Measurements from ENCODE around the gene SLC4A5.
"Not testable (repeated sequence)": the region's sequence is repeated elsewhere in the genome, so short reads cannot be mapped to it uniquely, and the experiment has no call there.

The SLC4A5 gene

DNA sequence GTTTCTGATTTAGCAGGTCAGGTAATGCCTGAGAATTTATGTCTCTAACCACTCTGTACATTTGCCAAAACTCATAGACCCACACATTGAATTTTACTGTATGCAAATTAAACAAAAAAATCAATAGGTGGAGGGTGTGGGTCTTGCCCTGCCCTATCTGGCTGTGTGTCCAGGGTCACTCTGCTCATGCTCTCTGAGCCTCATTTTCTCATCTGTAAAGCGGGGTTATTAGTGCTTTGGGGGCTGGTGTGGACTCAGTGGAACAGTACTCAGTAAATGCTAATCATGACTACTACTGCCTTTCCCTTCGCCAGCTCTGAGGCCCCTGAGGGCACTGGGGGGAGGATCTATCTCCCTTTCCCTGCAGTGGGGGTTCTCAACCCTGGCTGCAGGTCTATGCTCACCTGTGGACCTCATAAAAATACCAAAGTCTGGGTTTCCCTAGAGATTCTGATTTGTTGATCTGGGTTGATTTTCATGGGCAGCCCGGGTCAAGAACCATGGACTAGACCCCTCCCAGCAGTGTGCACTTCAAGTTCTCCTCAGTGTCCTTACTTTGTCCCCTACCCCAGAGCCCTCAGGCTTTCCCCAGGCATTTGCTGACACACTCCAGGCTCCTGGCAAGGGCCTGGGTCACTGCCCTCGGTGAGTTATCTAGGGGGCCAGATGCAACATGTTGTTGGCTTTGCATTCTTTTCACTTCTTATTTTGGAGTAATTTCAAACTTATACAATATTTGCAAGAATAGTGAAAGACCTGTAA lies 117.3 kb downstream of the SLC4A5 start:
- no peaks in the 10 kb centered on the region for H3K27me3 ChIP-seq (ENCODE audit: control insufficient read depth, insufficient read depth, low read length)
- H3K4me3 ChIP-seq (ENCODE audit: low read depth, low read length), result no peak overlapping the region
- H3K9me3 ChIP-seq (ENCODE audit: control insufficient read depth, insufficient read depth, low read length), result no peaks in the 10 kb centered on the region
- H3K36me3 ChIP-seq (ENCODE audit: control insufficient read depth, insufficient read depth, low read length), result no peaks in the 10 kb centered on the region
- H3K9ac ChIP-seq (ENCODE audit: low read depth, low read length), result no peak overlapping the region
- no peaks in the 10 kb centered on the region for H3K4me1 ChIP-seq (ENCODE audit: control insufficient read depth, insufficient read depth, low read length)

DNA sequence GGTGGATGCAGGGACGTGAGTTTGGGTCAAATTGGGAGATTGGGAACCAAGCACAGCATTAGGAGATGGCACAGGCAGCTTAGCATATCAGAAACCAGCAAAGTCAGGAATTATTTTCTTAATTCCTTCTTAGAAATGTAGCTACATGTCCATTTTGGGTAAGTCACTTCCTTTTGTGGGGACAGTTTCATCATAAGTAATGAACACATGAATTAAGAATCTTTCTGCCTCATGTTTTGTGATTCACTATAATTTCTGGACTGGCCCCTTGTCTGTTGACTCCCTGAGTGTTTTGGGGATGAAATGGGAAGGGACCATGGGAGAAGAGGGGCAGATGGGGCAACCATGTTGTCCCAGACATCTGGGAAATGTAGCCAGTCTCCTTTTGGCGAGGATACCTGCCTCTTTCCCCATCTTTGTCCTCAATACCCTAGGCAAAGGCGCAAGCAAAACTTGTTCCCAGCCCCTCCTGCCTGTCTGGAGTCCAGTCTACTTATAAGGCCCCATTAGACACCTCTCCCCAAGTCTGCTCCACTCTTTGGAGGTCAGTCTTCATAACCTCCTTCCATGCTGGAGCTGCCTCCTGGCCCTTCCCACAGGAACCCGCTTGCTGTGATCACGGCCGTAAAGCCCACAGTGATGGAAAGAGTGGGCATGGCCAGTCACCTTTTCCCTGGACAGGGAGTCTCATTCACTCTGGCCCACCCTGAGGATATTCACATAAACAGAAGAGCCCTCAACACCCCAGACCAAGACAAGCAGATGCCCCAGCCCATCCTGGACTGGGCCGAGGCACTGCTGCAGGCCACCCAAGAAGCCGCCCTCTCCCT lies 119.1 kb downstream of the SLC4A5 start:
- Histone ChIP-seq H3K27me3 (ENCODE audit: control insufficient read depth, insufficient read depth, low read length) (no peaks in the 10 kb centered on the region), H3K36me3 (ENCODE audit: control insufficient read depth, insufficient read depth, low read length) (peaks cover 5% of the 10 kb centered on the region), H3K9me3 (ENCODE audit: control insufficient read depth, insufficient read depth, low read length) (no peaks in the 10 kb centered on the region), H3K9ac (ENCODE audit: low read depth, low read length) (no peak overlapping the region), H3K4me1 (ENCODE audit: control insufficient read depth, insufficient read depth, low read length) (no peaks in the 10 kb centered on the region), H3K4me3 (ENCODE audit: low read depth, low read length) (no peak overlapping the region)

DNA sequence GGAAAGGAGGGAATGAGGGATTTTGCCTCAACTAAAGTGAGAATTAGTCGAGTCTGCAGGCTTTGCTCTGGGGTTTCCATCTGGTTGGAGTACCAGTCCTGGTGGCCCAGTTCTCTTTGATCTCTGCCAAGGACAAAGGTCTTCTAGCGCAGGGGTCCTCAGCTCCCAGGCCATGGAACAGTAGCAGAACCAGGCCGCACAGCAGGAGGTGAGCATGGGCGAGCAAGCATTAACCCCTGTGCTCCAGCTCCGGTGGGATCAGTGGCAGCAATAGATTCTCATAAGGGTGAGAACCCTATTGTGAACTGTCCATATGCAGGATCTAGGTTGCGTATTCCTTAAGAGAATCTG lies 120.9 kb downstream of the SLC4A5 start:
- H3K36me3 ChIP-seq (ENCODE audit: control insufficient read depth, insufficient read depth, low read length), result peaks cover 14% of the 10 kb centered on the region
- no peak overlapping the region for H3K9ac ChIP-seq (ENCODE audit: low read depth, low read length)
- H3K9me3 ChIP-seq (ENCODE audit: control insufficient read depth, insufficient read depth, low read length), result no peaks in the 10 kb centered on the region
- H3K4me1 ChIP-seq (ENCODE audit: control insufficient read depth, insufficient read depth, low read length), result no peaks in the 10 kb centered on the region
- no peaks in the 10 kb centered on the region for H3K27me3 ChIP-seq (ENCODE audit: control insufficient read depth, insufficient read depth, low read length)
- H3K4me3 ChIP-seq (ENCODE audit: low read depth, low read length), result no peak overlapping the region

DNA sequence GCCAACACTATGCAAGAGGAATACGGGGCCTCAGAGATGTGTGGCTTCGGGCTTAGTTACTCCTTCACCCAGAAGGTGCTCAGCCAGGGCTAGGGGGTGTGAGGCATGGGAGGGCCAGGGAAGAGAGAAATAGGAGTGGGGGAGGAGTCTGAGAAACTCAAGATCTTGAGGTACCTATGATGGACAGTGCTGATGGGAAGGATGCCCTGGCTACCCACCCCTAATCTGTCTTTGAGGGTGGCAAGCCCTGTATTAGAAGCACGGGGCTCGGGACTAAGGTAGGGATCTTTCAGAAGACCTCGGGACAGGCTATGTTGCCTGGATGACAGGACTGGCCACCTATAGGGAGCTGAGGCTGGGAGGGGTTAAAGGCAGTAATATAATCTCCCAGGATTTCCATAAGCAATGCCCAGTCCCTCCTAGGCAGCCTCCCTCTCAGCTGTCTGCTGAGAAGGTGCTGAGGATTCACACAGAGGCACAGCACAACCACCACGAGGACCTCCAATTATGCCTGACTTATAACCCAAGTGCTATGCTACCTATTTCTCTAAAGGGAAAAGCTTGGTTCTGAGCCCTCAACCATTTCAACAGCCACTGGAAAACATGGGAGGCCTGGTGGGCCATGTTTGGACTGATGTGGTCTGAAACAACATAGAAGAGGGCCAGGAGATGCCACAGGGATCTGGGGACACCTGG lies 121.5 kb downstream of the SLC4A5 start:
- Histone ChIP-seq H3K9me3 (ENCODE audit: control insufficient read depth, insufficient read depth, low read length) (no peaks in the 10 kb centered on the region), H3K4me1 (ENCODE audit: control insufficient read depth, insufficient read depth, low read length) (no peaks in the 10 kb centered on the region), H3K27me3 (ENCODE audit: control insufficient read depth, insufficient read depth, low read length) (no peaks in the 10 kb centered on the region), H3K36me3 (ENCODE audit: control insufficient read depth, insufficient read depth, low read length) (peaks cover 17% of the 10 kb centered on the region), H3K4me3 (ENCODE audit: low read depth, low read length) (no peak overlapping the region), H3K9ac (ENCODE audit: low read depth, low read length) (no peak overlapping the region)

DNA sequence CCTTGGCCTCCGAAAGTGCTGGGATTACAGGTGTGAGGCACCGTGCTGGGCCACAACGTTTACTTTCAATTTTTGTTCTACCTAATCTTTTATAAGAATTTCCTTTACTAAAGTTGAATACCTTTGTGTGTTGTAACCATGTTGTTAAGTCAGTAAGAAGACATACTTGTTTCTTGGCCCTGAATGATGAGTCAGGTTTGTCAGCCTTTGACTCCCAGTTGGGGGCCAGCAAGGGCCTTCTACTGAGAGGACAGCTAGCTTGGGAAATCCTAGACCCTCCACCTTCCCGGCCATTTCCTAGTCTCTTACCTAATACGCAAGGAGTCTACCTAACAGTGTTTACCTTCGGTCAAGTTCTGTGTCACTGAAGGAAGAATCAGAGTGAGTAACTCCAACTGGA lies 122.1 kb downstream of the SLC4A5 start:
- H3K9me3 ChIP-seq (ENCODE audit: control insufficient read depth, insufficient read depth, low read length), result no peaks in the 10 kb centered on the region
- no peak overlapping the region for H3K4me3 ChIP-seq (ENCODE audit: low read depth, low read length)
- H3K27me3 ChIP-seq (ENCODE audit: control insufficient read depth, insufficient read depth, low read length), result no peaks in the 10 kb centered on the region
- no peaks in the 10 kb centered on the region for H3K4me1 ChIP-seq (ENCODE audit: control insufficient read depth, insufficient read depth, low read length)
- H3K9ac ChIP-seq (ENCODE audit: low read depth, low read length), result no peak overlapping the region
- peaks cover 20% of the 10 kb centered on the region for H3K36me3 ChIP-seq (ENCODE audit: control insufficient read depth, insufficient read depth, low read length)

DNA sequence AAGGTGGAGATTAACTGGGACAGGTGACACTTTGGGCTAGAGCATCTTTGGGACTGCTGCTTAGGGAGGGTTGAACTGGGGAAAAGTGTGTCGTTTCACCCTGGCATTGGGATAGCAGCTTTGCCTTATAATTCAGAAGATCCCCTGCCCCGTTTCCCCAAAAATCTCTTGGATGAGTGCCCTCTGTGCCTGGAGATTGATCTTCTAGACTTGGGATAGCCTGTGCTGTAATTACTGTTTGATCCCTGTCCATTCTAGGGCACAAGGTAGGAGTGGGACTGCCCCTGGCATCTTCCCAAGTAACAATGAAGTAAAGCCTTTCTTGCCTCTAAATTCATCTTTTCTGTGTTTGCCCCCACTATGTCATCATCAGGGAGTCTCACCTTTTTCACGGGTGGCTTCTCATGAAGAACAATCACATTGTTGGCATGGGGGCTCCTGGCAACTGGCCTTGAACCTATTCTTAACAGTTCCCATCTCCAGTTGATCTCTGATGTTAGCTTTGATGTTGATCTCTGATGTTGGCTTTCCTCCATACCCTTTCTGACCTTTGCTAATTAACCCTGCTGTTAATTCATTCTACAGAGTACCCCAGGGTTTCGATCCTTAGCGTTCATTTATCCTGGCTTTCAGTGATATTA lies 123.2 kb downstream of the SLC4A5 start:
- Histone ChIP-seq H3K4me1 (ENCODE audit: control insufficient read depth, insufficient read depth, low read length) (no peaks in the 10 kb centered on the region), H3K27me3 (ENCODE audit: control insufficient read depth, insufficient read depth, low read length) (no peaks in the 10 kb centered on the region), H3K36me3 (ENCODE audit: control insufficient read depth, insufficient read depth, low read length) (peaks cover 23% of the 10 kb centered on the region), H3K4me3 (ENCODE audit: low read depth, low read length) (no peak overlapping the region), H3K9ac (ENCODE audit: low read depth, low read length) (no peak overlapping the region), H3K9me3 (ENCODE audit: control insufficient read depth, insufficient read depth, low read length) (no peaks in the 10 kb centered on the region)

DNA sequence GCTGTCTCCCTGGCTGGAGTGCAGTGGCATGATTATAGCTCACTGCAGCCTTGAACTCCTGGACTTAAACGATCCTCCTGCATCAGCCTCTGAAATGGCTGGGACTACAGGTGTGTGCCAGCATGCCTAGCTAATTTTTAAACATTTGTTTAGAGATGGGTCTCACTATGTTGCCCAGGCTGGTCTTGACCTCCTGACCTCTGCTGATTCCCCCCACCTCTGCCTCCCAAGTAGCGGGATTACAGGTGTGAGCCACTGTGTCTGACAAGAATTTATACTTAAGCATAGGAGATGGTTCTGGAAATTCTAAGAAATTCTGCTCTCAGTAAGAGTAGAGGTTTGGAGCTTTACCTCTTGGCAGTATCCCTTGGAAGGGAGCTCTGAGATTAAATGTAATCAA lies 126.6 kb downstream of the SLC4A5 start:
- Histone ChIP-seq H3K27me3 (ENCODE audit: control insufficient read depth, insufficient read depth, low read length) (no peaks in the 10 kb centered on the region), H3K4me3 (ENCODE audit: low read depth, low read length) (no peak overlapping the region), H3K4me1 (ENCODE audit: control insufficient read depth, insufficient read depth, low read length) (no peaks in the 10 kb centered on the region), H3K9me3 (ENCODE audit: control insufficient read depth, insufficient read depth, low read length) (no peaks in the 10 kb centered on the region), H3K9ac (ENCODE audit: low read depth, low read length) (no peak overlapping the region), H3K36me3 (ENCODE audit: control insufficient read depth, insufficient read depth, low read length) (peaks cover 37% of the 10 kb centered on the region)

DNA sequence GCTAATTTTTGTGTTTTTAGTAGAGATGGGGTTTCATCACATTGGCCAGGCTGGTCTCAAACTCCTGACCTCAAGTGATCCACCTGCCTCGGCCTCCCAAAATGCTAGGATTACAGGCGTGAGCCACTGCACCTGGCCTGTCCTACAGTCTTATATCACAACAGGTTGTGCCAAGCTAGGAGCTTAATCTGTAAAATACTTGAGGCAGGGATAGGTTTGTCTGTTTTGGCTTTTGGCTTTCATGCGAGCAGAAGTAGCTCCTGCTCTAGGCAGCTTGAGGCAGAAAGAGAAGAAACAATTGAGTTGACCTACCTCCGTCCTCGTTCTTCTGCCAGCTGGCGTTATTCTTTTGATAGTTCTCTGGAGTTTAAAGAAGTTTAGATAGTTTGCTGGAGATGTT lies 127.4 kb downstream of the SLC4A5 start:
- H3K27me3 ChIP-seq (ENCODE audit: control insufficient read depth, insufficient read depth, low read length); H3K9me3 ChIP-seq (ENCODE audit: control insufficient read depth, insufficient read depth, low read length); H3K9ac ChIP-seq (ENCODE audit: low read depth, low read length); H3K4me1 ChIP-seq (ENCODE audit: control insufficient read depth, insufficient read depth, low read length); H3K4me3 ChIP-seq (ENCODE audit: low read depth, low read length): not testable (repeated sequence)
- peaks cover 37% of the 10 kb centered on the region for H3K36me3 ChIP-seq (ENCODE audit: control insufficient read depth, insufficient read depth, low read length)

DNA sequence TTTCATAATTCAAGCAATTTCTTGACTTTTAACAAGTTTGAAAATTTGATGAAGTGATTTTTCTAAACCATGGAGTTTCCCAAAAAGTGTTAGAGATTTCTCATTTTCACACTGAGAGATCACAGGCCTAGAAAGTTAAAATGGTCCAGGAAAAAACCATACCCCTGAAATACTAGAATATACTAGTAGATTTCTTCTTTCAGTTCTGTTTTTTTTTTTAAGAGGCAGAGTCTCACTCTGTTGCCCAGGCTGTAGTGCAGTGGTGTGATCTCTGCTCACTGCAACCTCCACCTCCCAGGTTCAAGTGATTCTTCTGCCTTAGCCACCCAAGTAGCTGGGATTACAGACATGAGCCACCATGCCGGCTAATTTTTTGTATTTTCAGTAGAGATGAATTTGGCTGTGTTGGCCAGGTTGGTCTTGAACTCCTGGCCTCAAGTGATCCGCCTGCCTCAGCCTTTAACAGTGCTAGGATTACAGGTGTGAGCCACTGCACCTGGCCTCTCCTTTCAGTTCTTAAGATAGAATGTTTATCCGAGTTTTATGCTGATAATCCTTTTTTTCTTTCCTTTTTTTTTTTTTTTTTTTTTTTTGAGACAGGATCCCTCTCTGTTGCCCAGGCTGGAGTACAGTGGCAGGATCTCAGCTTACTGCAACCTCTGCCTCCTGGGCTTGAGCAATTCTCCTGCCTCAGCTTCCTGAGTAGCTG lies 130.4 kb downstream of the SLC4A5 start:
- Histone ChIP-seq H3K9me3 (ENCODE audit: control insufficient read depth, insufficient read depth, low read length) (no peaks in the 10 kb centered on the region), H3K27me3 (ENCODE audit: control insufficient read depth, insufficient read depth, low read length) (no peaks in the 10 kb centered on the region)

DNA sequence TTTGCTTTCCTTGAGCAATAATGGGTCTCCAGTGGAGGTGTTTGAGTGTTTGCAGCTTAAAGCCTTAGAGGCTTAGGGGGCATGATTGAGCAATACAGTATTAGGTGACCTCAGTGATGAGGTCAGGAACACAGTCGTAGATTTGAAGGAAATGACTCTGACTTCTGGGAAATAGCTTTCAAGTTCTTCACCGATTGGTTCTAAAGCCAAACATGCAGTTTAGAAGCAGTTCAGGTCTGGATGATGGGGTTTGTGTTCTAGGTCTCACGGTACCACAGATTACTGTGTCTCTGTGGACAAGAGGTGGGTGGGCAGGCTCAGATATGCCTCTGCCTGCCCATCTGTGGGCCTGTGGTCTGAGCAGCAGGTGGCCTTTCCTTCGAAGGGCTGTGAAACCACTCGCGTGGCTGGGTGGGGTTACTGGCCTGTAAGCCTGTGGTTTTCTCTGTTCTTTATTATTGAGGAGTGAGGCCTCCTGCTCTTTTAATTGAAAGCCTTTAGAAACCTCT lies 137.0 kb downstream of the SLC4A5 start:
- H3K9me3 ChIP-seq (ENCODE audit: control insufficient read depth, insufficient read depth, low read length), result no peaks in the 10 kb centered on the region
- no peak overlapping the region for H3K4me3 ChIP-seq (ENCODE audit: low read depth, low read length)
- peaks cover 17% of the 10 kb centered on the region for H3K4me1 ChIP-seq (ENCODE audit: control insufficient read depth, insufficient read depth, low read length)
- no peaks in the 10 kb centered on the region for H3K27me3 ChIP-seq (ENCODE audit: control insufficient read depth, insufficient read depth, low read length)
- H3K36me3 ChIP-seq (ENCODE audit: control insufficient read depth, insufficient read depth, low read length), result peaks cover 31% of the 10 kb centered on the region
- no peak overlapping the region for H3K9ac ChIP-seq (ENCODE audit: low read depth, low read length)

More for the DNA sequence above, 130.4 kb downstream of the SLC4A5 start:
- Histone ChIP-seq H3K9ac (ENCODE audit: low read depth, low read length) (no peak overlapping the region), H3K36me3 (ENCODE audit: control insufficient read depth, insufficient read depth, low read length) (peaks cover 39% of the 10 kb centered on the region), H3K4me3 (ENCODE audit: low read depth, low read length) (no peak overlapping the region), H3K4me1 (ENCODE audit: control insufficient read depth, insufficient read depth, low read length) (no peaks in the 10 kb centered on the region)

DNA sequence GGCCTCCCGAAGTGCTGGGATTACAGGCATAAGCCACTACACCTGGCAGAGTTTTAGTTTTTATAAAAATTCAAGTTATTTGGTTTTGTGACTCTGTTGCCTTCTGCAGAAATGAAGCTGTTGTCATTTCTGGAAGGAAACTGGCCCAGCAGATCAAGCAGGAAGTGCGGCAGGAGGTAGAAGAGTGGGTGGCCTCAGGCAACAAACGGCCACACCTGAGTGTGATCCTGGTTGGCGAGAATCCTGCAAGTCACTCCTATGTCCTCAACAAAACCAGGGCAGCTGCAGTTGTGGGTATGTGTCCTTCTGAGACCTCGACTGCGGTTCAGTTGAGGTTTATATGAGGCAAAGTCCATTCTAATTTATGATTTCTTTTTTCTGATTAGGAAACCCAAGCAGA lies 137.6 kb downstream of the SLC4A5 start:
- Histone ChIP-seq H3K4me1 (ENCODE audit: control insufficient read depth, insufficient read depth, low read length) (peaks cover 17% of the 10 kb centered on the region), H3K36me3 (ENCODE audit: control insufficient read depth, insufficient read depth, low read length) (peaks cover 31% of the 10 kb centered on the region), H3K9me3 (ENCODE audit: control insufficient read depth, insufficient read depth, low read length) (no peaks in the 10 kb centered on the region), H3K4me3 (ENCODE audit: low read depth, low read length) (no peak overlapping the region), H3K27me3 (ENCODE audit: control insufficient read depth, insufficient read depth, low read length) (no peaks in the 10 kb centered on the region), H3K9ac (ENCODE audit: low read depth, low read length) (no peak overlapping the region)

Data from iPS-15b (cell line).